Measurements from ENCODE around the gene FHOD3.

DNA sequence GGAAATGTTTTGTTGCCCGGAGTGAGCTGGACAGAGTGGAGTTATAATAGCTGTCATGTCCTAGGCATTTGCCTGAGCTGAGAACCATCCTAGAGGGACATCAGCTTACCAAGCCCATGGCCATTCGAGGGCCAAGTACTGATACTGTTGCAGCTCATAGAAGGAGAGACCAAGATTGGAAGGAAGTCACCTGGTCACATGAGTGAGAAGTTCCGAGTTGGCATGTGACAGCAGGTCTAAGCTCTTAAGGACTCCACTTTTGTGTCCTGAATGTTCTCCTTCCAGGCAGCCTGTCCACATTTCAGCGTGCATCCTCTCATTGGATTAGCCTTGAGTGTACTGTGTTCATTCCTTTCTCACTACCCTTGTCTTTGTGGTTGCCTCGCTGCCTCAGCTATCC lies 4.4 kb downstream of the FHOD3 start:
- no peak for TF ChIP-seq POLR2AphosphoS5 (IDR thresholded peaks at IDR 0.05; ENCODE audit: low read depth)
- TF ChIP-seq, protein P1, sequence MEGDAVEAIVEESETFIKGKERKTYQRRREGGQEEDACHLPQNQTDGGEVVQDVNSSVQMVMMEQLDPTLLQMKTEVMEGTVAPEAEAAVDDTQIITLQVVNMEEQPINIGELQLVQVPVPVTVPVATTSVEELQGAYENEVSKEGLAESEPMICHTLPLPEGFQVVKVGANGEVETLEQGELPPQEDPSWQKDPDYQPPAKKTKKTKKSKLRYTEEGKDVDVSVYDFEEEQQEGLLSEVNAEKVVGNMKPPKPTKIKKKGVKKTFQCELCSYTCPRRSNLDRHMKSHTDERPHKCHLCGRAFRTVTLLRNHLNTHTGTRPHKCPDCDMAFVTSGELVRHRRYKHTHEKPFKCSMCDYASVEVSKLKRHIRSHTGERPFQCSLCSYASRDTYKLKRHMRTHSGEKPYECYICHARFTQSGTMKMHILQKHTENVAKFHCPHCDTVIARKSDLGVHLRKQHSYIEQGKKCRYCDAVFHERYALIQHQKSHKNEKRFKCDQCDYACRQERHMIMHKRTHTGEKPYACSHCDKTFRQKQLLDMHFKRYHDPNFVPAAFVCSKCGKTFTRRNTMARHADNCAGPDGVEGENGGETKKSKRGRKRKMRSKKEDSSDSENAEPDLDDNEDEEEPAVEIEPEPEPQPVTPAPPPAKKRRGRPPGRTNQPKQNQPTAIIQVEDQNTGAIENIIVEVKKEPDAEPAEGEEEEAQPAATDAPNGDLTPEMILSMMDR (IDR thresholded peaks at IDR 0.05; ENCODE audit: insufficient read depth, low read length) = no peak
- TF ChIP-seq GABPA (IDR thresholded peaks at IDR 0.05; ENCODE audit: low read depth) = no peak
- TF ChIP-seq, protein P2, sequence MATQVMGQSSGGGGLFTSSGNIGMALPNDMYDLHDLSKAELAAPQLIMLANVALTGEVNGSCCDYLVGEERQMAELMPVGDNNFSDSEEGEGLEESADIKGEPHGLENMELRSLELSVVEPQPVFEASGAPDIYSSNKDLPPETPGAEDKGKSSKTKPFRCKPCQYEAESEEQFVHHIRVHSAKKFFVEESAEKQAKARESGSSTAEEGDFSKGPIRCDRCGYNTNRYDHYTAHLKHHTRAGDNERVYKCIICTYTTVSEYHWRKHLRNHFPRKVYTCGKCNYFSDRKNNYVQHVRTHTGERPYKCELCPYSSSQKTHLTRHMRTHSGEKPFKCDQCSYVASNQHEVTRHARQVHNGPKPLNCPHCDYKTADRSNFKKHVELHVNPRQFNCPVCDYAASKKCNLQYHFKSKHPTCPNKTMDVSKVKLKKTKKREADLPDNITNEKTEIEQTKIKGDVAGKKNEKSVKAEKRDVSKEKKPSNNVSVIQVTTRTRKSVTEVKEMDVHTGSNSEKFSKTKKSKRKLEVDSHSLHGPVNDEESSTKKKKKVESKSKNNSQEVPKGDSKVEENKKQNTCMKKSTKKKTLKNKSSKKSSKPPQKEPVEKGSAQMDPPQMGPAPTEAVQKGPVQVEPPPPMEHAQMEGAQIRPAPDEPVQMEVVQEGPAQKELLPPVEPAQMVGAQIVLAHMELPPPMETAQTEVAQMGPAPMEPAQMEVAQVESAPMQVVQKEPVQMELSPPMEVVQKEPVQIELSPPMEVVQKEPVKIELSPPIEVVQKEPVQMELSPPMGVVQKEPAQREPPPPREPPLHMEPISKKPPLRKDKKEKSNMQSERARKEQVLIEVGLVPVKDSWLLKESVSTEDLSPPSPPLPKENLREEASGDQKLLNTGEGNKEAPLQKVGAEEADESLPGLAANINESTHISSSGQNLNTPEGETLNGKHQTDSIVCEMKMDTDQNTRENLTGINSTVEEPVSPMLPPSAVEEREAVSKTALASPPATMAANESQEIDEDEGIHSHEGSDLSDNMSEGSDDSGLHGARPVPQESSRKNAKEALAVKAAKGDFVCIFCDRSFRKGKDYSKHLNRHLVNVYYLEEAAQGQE (IDR thresholded peaks at IDR 0.05; ENCODE audit: insufficient replicate concordance, low read depth) = no peak
